ENCODE results near the gene ZNF462. TPM values are rescaled to one million over a fixed set of nuclear protein-coding genes. Genes with fewer than 3 reads are reported as not detected.

ZNF462 gene
- total RNA-seq, 1 donor from 2014 or later, result 108 TPM

DNA sequence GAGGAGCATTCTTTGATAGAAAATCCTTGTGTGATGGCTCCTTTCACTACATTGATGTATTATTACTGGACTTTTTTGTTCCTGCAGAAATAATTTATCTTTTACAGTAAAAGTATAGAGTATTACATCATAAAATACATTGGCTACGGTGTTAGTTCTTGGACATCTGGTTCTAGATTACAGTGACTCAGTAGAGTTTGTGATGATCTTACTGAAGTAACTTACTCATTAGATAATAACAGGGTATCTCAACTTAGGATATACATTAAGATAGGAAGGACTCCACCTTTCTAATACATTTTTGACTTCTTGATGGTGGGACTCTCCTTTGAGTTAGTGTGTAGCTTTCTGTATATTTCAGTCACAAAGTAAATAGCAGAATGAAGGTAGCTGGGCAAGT is 59.1 kb downstream of the ZNF462 start:
- no peak for FAIRE-seq
- no peak for DNase-seq (ENCODE audit: low spot score in 2 of 2)

DNA sequence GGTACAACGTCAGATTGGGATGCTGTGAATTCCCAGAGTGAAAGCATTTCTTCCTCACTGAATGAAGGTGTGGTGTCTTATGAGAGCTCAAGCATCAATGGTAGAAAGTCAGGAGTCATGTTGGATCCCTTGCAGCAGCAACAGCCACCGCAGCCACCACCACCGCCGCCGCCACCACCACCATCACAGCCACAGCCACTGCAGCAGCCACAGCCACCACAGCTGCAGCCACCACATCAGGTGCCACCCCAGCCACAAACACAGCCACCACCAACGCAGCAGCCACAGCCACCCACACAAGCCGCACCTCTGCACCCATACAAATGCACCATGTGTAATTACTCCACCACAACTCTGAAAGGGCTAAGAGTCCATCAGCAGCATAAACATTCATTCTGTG is 62.4 kb downstream of the ZNF462 start:
- DNase-seq (ENCODE audit: low spot score in 2 of 2) (no peak), FAIRE-seq (no peak)

DNA sequence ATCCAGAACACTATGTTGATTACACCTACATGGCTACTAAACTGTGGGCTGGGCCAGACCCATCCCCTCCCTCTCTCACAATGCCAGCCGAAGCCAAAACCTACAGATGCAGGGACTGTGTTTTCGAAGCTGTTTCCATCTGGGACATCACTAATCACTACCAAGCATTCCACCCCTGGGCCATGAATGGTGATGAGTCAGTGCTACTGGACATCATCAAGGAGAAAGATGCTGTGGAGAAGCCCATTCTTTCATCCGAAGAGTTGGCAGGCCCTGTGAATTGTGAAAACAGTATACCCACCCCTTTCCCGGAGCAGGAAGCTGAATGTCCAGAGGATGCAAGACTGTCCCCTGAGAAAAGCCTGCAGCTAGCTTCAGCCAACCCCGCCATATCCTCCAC is 65.0 kb downstream of the ZNF462 start:
- FAIRE-seq, result no peak

DNA sequence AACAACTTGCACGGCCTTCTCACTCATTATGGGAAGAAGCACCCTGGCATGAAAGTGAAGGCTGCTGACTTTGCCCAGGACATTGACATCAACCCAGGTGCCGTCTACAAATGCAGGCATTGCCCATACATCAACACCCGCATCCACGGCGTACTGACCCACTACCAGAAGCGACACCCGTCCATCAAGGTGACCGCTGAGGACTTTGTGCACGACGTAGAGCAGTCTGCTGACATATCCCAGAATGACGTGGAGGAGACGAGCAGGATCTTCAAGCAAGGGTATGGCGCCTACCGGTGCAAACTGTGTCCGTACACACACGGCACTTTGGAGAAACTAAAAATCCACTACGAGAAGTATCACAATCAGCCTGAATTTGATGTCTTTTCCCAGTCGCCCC is 65.4 kb downstream of the ZNF462 start:
- DNase-seq (ENCODE audit: low spot score in 2 of 2), result no peak
- FAIRE-seq, result no peak

More for the DNA sequence above, 65.0 kb downstream of the ZNF462 start:
- DNase-seq (ENCODE audit: low spot score in 2 of 2), result no peak

DNA sequence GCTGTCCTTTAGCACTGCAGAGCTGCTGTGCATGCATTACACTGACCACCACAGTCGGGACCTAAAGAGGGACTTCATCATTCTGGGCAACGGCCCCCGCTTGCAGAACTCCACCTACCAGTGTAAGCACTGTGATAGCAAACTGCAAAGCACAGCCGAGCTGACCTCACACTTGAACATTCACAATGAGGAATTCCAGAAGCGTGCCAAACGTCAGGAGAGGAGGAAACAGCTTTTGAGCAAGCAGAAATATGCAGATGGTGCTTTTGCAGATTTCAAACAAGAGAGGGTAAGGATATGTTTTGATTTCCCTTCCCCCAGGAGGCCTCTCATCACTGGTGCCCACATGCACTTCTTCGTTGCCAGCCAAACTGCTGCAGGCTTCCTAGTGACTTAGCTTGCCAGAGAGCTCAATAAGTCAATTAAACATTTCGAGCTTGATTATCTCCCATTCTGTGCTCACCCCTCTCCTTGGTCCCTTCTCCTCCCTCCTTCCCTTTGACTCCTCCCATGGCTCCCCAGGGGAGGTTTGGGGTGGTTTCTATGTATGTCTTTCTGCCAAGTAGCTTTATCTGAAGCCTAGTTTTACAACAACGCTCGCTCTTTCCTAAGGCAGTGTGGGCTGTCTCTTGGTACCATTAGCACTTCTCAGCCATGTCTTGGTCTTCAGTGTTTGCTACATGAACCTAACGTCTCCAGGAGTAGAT is 66.7 kb downstream of the ZNF462 start:
- DNase-seq (ENCODE audit: low spot score in 2 of 2) (peak in 1 of 2 donors; percentile 22), FAIRE-seq (no peak)

DNA sequence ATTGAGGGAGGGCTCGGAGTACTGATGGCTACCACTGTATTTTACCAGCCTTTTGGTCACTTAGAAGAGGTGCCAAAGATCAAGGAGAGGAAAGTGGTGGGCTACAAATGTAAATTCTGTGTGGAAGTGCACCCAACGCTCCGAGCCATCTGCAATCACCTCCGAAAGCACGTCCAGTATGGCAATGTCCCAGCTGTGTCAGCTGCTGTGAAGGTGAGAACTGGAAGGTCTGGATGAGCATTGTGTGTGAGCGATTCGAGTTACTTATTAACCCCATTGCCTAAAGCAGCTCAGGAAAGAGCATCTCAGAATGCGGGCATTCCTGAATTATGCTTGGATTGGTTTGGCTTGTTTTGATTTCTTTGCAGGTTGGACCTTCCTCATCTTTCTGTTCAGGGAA is 67.5 kb downstream of the ZNF462 start:
- FAIRE-seq (no peak), DNase-seq (ENCODE audit: low spot score in 2 of 2) (no peak)

DNA sequence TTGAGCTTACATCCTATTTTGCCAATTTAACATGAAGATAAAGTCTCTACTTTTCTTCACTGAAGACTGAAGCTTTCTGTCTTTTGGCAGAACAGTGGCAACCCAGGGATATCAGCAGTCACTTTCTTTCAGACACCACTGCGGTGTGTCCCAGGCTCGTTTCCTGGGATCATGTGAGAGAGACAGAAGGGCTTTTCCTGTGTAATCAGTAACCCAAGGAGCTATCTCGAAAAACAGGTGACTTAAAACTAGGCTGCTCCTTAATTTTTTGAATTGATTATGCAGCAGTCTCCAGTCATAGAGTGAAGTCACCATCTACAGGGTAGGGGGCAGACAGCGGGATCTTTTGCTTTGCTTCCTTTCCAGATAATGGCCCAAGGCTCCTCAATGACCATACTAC is 68.5 kb downstream of the ZNF462 start:
- FAIRE-seq (no peak), DNase-seq (ENCODE audit: low spot score in 2 of 2) (no peak)

DNA sequence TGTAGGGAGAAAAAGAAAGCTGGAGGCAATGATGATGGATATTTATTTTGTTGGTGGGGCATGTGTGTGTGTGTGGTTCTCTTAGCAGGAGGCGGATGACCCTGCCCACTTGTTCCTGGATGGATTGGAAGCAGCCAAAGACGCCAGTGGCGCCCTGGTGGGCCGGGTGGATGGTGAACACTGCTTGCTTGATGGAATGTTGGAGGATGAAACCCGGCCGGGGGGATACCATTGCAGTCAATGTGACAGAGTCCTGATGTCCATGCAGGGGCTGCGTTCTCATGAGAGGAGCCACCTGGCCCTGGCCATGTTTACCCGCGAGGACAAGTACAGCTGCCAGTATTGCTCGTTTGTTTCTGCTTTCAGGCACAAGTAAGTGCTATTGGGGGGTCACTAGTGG is 69.2 kb downstream of the ZNF462 start:
- no peak for FAIRE-seq
- no peak for DNase-seq (ENCODE audit: low spot score in 2 of 2)

DNA sequence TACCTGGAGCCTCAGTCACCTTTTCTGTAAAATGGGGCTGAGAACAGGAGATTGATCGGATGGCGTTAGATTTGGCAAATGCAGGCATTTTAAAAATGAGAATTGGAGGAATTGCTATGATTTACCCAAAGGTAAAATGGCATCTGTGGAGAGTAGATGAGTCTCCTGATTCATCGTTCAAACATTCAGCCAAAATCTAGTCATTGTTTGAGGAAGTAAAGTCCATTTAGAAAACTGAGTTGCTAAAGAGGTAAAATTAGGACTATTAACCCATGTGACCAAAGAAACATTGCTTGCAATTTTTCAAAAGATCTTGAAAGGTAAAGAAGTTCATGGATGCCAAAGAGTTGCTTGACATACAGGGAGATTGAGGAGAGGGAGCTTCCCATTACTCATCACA is 69.7 kb downstream of the ZNF462 start:
- FAIRE-seq (no peak), DNase-seq (ENCODE audit: low spot score in 2 of 2) (no peak)

DNA sequence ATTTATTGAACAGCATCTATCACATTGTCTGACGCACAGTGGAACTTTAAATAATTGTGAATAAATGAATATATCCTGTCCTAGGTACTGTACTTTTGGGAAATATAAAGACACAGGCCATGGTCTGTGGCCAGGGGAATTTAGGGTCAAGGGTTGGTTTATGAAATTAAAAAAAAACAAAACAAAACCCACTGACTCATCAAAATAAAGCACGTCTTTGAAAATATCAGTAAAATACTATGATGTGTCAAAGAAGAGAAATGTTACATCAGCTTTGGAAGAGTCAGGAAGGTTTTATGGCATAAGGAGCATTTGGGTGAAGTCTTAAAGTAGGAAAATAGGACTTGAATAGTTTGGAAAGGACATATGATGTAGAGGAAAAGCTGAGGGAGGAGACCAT is 70.5 kb downstream of the ZNF462 start:
- FAIRE-seq (no peak), DNase-seq (ENCODE audit: low spot score in 2 of 2) (no peak)

DNA sequence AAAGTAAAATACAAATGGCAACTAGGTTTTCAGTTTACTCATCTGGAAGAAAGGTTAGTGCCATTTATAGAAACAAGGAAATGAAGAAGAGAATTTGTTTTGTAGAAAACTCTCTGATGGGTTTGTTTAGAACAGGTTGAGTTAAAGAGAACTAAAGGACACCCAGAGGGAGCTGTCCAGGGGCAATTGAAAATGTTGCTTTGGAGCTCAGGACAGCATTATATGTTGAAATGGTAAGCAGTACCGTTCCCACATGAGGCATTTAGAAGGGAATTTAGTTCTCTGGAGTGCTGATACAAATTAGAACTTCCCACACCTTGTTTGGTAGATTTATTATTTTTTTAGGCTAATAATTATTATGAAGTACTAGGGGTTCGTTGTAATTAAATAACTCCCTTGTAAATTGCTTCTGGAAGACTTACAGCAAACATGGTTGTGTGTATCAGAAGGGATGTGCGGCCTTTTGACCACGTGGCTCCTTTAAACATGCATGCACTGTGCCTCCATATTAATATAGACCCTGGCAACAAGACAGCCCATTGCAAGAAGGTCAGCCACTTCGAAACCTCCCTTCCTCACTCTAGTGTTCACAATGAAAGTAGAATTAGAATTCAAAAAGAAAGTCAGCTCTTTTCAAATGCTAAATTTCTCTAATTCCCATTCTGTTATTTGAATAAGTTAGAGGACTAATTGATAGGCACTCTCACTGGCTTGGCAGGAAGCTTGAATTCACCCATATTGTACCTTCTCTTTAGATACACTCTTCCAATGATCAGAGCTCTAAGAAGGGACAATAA is 71.7 kb downstream of the ZNF462 start:
- no peak for FAIRE-seq
- DNase-seq (ENCODE audit: low spot score in 2 of 2), result no peak

DNA sequence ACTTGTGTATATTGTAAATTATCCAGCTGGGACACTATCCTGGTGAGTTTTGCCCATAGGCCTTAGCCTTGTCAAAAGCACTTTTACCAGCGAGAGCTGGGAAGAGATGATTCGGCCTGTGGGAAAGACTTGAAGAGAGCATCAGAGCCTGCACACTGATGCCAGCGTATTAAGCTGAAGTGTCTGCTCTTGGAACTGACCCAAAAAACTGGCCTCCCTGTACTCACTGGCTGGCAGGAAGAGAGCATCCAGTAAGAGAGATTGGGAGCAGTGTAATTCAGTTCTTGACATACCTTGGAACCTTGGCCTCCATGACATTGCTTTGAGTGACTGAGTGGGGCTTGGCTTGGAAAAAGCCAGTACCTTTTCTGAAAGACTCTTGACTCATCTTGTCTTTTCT is 73.7 kb downstream of the ZNF462 start:
- FAIRE-seq (no peak), DNase-seq (ENCODE audit: low spot score in 2 of 2) (no peak)

DNA sequence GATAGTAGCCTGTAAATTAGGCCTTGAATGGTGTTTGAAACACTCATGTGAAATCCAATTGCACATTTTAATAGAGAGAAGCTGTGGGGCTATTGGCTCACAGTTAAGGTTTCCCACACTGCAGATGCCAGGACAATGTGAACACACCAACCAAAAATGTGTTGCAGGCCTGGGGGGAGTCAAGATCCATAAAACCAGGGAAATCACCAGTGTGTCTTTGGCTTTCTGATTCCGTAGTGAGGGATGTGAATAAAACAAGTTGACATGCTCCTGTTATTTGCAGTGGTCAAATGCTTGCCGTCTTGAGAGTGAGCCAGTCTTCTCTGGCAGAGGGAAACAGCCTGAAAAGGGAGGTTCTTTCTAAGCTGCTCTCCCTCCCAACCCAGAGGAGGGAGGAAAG is 79.0 kb downstream of the ZNF462 start:
- no peak for DNase-seq (ENCODE audit: low spot score in 2 of 2)
- FAIRE-seq, result no peak

DNA sequence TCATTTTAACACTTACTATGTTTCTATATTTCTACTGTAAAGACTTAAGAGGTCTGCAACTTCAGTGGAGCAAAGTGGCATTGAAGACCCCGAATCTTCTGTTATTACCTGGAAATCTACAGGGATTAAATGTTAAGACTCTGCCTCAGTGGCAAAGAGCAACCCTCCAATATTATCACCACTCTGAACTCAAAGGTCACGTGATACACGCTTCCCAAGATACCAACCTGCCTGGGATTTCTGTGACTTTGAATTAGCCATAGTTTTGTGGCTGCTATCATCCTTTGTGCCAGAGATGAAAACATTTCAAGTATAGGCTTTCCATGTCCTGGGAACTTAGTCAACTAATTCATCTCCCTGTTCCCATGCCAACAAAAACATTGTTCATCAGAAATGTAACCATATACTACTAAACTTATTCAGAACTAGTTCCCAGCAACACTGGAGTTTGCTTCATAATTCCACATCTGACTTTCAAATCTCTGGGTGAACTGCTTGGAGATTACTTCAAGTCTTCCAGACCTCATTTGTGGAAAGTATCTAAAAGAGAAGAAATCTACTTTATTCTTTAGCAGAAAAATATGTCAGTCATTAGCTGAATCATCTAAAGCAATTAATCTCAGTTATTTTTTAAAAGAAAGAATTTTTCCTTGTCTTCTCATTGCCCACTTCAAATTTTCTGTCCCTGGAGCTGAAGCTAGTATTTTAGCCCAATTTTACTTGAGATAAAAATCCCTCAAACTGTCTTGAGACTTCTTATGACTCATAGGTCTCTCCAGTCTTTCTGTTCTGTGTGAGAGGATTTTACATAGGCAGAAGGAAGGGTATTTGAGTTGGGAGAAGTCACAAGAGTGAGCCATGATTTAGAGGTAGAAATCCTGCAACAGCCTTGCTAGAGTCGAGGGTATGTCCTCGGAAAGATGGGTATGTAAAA is 83.0 kb downstream of the ZNF462 start:
- DNase-seq (ENCODE audit: low spot score in 2 of 2) (no peak), FAIRE-seq (no peak)

DNA sequence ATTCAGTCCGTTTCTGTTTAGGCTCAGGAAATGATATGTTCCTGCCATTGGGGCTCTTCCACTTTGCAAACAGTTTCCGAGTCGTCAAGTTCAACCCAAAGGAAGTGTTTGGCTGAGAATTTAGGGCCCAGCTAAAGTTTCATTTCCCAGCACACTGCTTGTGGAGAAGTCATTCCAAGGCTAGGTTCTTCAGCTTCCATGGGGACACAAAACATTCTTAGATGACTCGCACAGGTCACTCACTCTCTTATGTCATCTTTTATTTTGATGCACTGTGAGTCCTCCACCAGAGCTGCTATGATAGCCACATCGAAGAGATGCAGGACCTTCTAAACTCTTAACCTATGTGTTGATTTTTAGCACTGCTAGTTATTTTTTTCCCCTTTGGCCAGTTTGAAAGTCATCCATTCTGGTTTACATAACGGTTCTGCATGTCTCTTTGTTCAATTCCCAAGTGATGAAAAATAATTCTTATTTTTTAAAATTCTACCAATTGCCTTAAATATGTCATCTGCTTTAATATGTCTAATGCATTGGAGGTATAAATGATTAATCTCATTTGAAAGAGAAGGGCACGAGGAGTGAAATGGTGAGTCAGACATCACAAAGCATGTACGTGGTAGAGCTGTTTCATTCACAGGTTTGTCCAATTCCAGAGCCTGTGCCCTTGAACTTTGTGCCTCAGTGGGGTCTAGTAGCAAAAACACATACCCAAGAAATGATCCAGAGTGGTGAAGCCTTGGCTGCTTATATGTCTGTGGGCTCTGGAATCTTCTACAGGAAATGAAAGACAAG is 84.3 kb downstream of the ZNF462 start:
- DNase-seq (ENCODE audit: low spot score in 2 of 2), result no peak
- FAIRE-seq, result no peak

DNA sequence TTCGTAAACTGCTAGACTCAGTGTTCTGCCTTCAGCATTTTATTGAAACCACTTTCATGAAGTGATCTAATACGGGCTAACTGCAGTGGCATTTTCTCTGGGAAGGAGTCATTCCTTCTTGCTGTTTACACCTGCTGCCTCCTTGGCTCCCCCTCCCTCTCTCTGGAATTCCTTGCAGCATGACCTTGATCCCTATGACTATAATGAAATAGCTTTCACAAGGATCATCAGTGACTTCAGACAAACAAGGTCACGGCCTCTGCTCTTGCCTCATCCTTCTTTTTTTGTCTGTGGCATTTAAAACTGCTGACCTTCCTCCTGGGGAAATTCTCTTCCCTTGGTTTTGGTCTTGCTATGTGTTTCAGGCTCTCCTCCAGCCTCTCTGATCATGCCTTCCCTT is 90.2 kb downstream of the ZNF462 start:
- FAIRE-seq (no peak), DNase-seq (ENCODE audit: low spot score in 2 of 2) (no peak)

DNA sequence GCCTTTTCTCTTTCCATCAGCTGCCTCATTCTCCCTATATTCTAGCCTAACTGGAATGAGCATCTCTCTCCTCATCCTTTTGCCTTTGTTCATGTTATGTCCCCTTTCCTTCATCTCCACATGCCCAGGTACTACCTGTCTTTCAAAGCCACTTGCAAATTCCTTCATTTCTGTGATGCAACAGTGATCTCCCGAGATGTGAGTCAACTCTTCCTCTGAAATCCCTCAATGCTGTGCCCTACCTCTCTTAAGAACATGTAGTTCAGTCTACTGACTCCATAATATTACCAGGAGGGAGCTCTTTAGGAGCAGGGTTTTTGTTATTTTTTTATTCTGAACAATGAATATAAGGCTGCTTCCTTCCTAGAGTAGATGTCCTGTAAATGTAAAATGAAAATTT is 91.6 kb downstream of the ZNF462 start:
- FAIRE-seq, result no peak
- no peak for DNase-seq (ENCODE audit: low spot score in 2 of 2)

DNA sequence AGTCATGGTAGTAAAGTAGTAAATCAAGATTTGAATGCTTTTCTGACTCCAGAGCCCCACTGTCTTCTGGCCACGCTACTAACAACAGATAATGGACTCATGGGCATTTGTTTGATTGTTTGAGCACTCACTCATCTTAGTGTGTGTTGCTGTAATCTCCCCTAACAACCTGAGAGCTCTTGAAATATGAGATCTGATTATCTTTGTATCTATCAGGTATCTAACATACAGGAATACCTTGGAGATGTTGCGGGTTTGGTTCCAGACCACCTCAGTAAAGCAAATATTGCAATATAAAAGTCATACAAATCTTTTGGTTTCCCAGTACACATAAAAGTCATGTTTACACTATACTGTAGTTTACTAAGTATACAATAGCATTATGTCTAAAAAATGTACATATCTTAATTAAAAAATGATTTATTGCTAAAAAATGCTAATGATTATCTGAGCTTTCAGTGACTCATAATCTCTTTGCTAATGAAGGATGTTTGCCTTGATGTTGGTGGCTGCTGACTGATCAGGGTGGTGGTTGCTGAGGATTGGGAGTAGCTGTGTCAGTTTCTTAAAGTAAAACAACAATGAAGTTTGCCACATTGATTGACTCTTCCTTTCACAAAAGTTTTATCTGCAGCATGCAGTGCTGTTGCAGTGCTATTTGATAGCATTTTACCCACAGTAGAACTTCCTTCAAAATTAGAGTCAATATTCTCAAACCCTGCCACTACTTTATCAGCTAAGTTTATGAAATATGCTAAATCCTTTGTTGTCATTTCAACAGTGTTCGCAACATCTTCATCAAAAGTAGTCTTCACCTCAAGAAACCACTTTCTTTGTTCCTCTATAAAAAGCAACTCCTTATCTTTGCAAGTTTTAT is 92.2 kb downstream of the ZNF462 start:
- FAIRE-seq, result no peak

DNA sequence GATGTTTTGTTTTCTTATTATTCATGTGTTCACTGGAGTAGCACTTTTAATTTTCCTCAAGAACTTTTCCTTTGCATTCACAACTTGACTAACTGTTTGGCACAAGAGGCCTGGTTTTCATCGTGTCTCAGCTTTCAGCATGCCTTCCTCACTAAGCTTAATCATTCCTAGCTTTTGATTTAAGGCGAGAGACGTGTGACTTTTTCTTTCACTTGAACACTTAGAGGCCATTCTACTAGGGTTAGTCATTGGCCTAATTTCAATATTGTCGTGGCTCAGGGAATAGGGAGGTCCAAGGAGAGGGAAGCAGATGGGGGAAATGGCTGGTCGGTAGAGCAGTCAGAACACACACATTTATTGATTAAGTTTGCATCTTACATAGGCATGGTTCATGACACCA is 94.0 kb downstream of the ZNF462 start:
- no peak for DNase-seq (ENCODE audit: low spot score in 2 of 2)
- no peak for FAIRE-seq

More for the DNA sequence above, 92.2 kb downstream of the ZNF462 start:
- DNase-seq (ENCODE audit: low spot score in 2 of 2), result no peak
